ENCODE measurements around the gene UBQLN4.
A peak's percentile ranks its signal among the peaks of the same experiment; 100 is the strongest.

Gene UBQLN4

GRCh38 chr1:156053768-156054499 lies at the start of gene UBQLN4:
Gene UBQLN4, minus strand, starts transcription at chr1:156053798. Its CDS starts 97 bp downstream, at chr1:156053701.
- DNase-seq = peak; percentile 94

GRCh38 chr1:156102633-156103511 lies 49.3 kb upstream of the UBQLN4 start:
- peak; percentile 70 for DNase-seq

GRCh38 chr1:156101880-156102279 lies 48.3 kb upstream of the UBQLN4 start:
- DNase-seq = no peak

- no peak for DNase-seq
Measured at GRCh38 chr1:156100205-156100995, 46.8 kb upstream of the UBQLN4 start.

- no peak for DNase-seq
Measured at GRCh38 chr1:156099282-156099681, 45.7 kb upstream of the UBQLN4 start.

GRCh38 chr1:156098784-156099183 lies 45.2 kb upstream of the UBQLN4 start:
- no peak for DNase-seq

GRCh38 chr1:156097499-156098178 lies 44.0 kb upstream of the UBQLN4 start:
- DNase-seq = no peak

- DNase-seq = peak; percentile 93
Measured at GRCh38 chr1:156096640-156097391, 43.2 kb upstream of the UBQLN4 start.

- DNase-seq = no peak
Measured at GRCh38 chr1:156095906-156096508, 42.4 kb upstream of the UBQLN4 start.

GRCh38 chr1:156091610-156092009 lies 38.0 kb upstream of the UBQLN4 start:
- no peak for DNase-seq

GRCh38 chr1:156090840-156091188 lies 37.2 kb upstream of the UBQLN4 start:
- peak; percentile 91 for DNase-seq

GRCh38 chr1:156090138-156090839 lies 36.7 kb upstream of the UBQLN4 start:
- no peak for DNase-seq

- no peak for DNase-seq
Measured at GRCh38 chr1:156089704-156090103, 36.1 kb upstream of the UBQLN4 start.

- no peak for DNase-seq
Measured at GRCh38 chr1:156086256-156086662, 32.7 kb upstream of the UBQLN4 start.

GRCh38 chr1:156083800-156084790 lies 30.5 kb upstream of the UBQLN4 start:
- DNase-seq = no peak

- peak; percentile 95 for DNase-seq
Measured at GRCh38 chr1:156082309-156083091, 28.9 kb upstream of the UBQLN4 start, which contains the start of gene MEX3A. Gene MEX3A, minus strand, starts transcription at chr1:156082465. Its CDS starts 467 bp downstream, at chr1:156081998.

GRCh38 chr1:156081917-156082308 lies 28.3 kb upstream of the UBQLN4 start:
- DNase-seq = no peak

GRCh38 chr1:156081180-156081916 lies 27.8 kb upstream of the UBQLN4 start:
- peak; percentile 59 for DNase-seq
